ENCODE results near the gene SLC17A8.

The SLC17A8 gene

GRCh38 chr12:100442403-100442802, 85.5 kb downstream of the SLC17A8 start:
- H3K27ac ChIP-seq (ENCODE audit: extremely low read depth, low read depth, low read length), result no peak overlapping the region
- H3K36me3 ChIP-seq (ENCODE audit: control insufficient read depth in 2 of 2, insufficient read depth in 1 of 2, low read length in 2 of 2), result no peaks in the 10 kb centered on the region
- H3K4me1 ChIP-seq (ENCODE audit: control insufficient read depth, insufficient read depth, low read length), result no peaks in the 10 kb centered on the region
- TF ChIP-seq, protein P1, sequence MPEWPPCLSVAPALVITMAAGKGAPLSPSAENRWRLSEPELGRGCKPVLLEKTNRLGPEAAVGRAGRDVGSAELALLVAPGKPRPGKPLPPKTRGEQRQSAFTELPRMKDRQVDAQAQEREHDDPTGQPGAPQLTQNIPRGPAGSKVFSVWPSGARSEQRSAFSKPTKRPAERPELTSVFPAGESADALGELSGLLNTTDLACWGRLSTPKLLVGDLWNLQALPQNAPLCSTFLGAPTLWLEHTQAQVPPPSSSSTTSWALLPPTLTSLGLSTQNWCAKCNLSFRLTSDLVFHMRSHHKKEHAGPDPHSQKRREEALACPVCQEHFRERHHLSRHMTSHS (tag by site-specific recombination; IDR thresholded peaks at IDR 0.05), result no peak
- TF ChIP-seq ZNF555 (tag by site-specific recombination; conservative IDR thresholded peaks at IDR 0.05) (no peak), GLIS1 (tag by site-specific recombination; IDR thresholded peaks at IDR 0.05) (no peak), SETDB1 (IDR thresholded peaks at IDR 0.05; ENCODE audit: insufficient read length, low read length) (no peak), ZBTB26 (tag by site-specific recombination; optimal IDR thresholded peaks at IDR 0.05) (no peak)
- TF ChIP-seq, protein P2, sequence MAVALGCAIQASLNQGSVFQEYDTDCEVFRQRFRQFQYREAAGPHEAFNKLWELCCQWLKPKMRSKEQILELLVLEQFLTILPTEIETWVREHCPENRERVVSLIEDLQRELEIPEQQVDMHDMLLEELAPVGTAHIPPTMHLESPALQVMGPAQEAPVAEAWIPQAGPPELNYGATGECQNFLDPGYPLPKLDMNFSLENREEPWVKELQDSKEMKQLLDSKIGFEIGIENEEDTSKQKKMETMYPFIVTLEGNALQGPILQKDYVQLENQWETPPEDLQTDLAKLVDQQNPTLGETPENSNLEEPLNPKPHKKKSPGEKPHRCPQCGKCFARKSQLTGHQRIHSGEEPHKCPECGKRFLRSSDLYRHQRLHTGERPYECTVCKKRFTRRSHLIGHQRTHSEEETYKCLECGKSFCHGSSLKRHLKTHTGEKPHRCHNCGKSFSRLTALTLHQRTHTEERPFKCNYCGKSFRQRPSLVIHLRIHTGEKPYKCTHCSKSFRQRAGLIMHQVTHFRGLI (tag by site-specific recombination; IDR thresholded peaks at IDR 0.05), result no peak
- ChIA-PET POLR2A (no interaction called here), CTCF (interaction anchor here (0.7 to 1.1 kb wide), 2 partner anchors 14 to 37 kb away, joined by 3 to 4 read pairs; no protein-coding TSS in a partner anchor)
- H3K4me3 ChIP-seq (ENCODE audit: low read depth, low read length), result no peak overlapping the region
- no peaks in the 10 kb centered on the region for H3K9me3 ChIP-seq (ENCODE audit: control insufficient read depth, insufficient read depth, low read depth, low read length)

GRCh38 chr12:100443434-100443833, 86.6 kb downstream of the SLC17A8 start:
- H3K4me3 ChIP-seq (ENCODE audit: low read depth, low read length), result no peak overlapping the region
- CTCF ChIA-PET, result interaction anchor here (1.1 kb wide), 1 partner anchor 15 kb away, joined by 4 read pairs; no protein-coding TSS in a partner anchor
- POLR2A ChIA-PET, result no interaction called here
- no peaks in the 10 kb centered on the region for H3K9me3 ChIP-seq (ENCODE audit: control insufficient read depth, insufficient read depth, low read depth, low read length)
- no peak overlapping the region for H3K27ac ChIP-seq (ENCODE audit: extremely low read depth, low read depth, low read length)
- TF ChIP-seq SCRT1 (tag by site-specific recombination; IDR thresholded peaks at IDR 0.05; ENCODE audit: borderline replicate concordance) (no peak), SCRT2 (tag by site-specific recombination; IDR thresholded peaks at IDR 0.05) (0 out of 2 replicates have a peak, but pooled peaks have one; percentile 36)
- H3K36me3 ChIP-seq (ENCODE audit: control insufficient read depth in 2 of 2, insufficient read depth in 1 of 2, low read length in 2 of 2), result no peaks in the 10 kb centered on the region
- no peaks in the 10 kb centered on the region for H3K4me1 ChIP-seq (ENCODE audit: control insufficient read depth, insufficient read depth, low read length)

- no peak overlapping the region for H3K27ac ChIP-seq (ENCODE audit: extremely low read depth, low read depth, low read length)
- ChIA-PET CTCF (interaction anchor here (0.6 kb wide), 1 partner anchor 10 kb away, joined by 4 read pairs; no protein-coding TSS in a partner anchor), POLR2A (no interaction called here)
- H3K4me1 ChIP-seq (ENCODE audit: control insufficient read depth, insufficient read depth, low read length), result no peaks in the 10 kb centered on the region
- no peaks in the 10 kb centered on the region for H3K9me3 ChIP-seq (ENCODE audit: control insufficient read depth, insufficient read depth, low read depth, low read length)
- no peak overlapping the region for H3K4me3 ChIP-seq (ENCODE audit: low read depth, low read length)
- H3K36me3 ChIP-seq (ENCODE audit: control insufficient read depth in 2 of 2, insufficient read depth in 1 of 2, low read length in 2 of 2), result no peaks in the 10 kb centered on the region
- TF ChIP-seq ZNF19 (tag by site-specific recombination; IDR thresholded peaks at IDR 0.05; ENCODE audit: low read depth), result no peak
- TF ChIP-seq, protein P3, sequence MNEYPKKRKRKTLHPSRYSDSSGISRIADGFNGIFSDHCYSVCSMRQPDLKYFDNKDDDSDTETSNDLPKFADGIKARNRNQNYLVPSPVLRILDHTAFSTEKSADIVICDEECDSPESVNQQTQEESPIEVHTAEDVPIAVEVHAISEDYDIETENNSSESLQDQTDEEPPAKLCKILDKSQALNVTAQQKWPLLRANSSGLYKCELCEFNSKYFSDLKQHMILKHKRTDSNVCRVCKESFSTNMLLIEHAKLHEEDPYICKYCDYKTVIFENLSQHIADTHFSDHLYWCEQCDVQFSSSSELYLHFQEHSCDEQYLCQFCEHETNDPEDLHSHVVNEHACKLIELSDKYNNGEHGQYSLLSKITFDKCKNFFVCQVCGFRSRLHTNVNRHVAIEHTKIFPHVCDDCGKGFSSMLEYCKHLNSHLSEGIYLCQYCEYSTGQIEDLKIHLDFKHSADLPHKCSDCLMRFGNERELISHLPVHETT (tag by site-specific recombination; IDR thresholded peaks at IDR 0.05), result no peak
- TF ChIP-seq ZNF112 (tag by site-specific recombination; IDR thresholded peaks at IDR 0.05), result no peak
- TF ChIP-seq ZNF202 (tag by site-specific recombination; IDR thresholded peaks at IDR 0.05; ENCODE audit: borderline replicate concordance), result no peak
- no peak for TF ChIP-seq ZNF701 (tag by site-specific recombination; IDR thresholded peaks at IDR 0.05)
- no peak for TF ChIP-seq ZNF394 (tag by site-specific recombination; IDR thresholded peaks at IDR 0.05; ENCODE audit: borderline replicate concordance)
- no peak for TF ChIP-seq GLI4 (tag by site-specific recombination; IDR thresholded peaks at IDR 0.05)
- no peak for TF ChIP-seq ZNF660 (tag by site-specific recombination; IDR thresholded peaks at IDR 0.05)
- no peak for TF ChIP-seq ZNF140 (tag by site-specific recombination; IDR thresholded peaks at IDR 0.05)
- no peak for TF ChIP-seq SCRT2 (tag by site-specific recombination; IDR thresholded peaks at IDR 0.05)
- TF ChIP-seq, protein P4, sequence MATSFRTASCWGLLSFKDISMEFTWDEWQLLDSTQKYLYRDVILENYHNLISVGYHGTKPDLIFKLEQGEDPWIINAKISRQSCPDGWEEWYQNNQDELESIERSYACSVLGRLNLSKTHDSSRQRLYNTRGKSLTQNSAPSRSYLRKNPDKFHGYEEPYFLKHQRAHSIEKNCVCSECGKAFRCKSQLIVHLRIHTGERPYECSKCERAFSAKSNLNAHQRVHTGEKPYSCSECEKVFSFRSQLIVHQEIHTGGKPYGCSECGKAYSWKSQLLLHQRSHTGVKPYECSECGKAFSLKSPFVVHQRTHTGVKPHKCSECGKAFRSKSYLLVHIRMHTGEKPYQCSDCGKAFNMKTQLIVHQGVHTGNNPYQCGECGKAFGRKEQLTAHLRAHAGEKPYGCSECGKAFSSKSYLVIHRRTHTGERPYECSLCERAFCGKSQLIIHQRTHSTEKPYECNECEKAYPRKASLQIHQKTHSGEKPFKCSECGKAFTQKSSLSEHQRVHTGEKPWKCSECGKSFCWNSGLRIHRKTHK (tag by site-specific recombination; IDR thresholded peaks at IDR 0.05), result no peak
- no peak for TF ChIP-seq ZNF549 (tag by site-specific recombination; IDR thresholded peaks at IDR 0.05)
- TF ChIP-seq ZNF423 (tag by site-specific recombination; IDR thresholded peaks at IDR 0.05), result no peak
- no peak for TF ChIP-seq ZNF560 (tag by site-specific recombination; IDR thresholded peaks at IDR 0.05; ENCODE audit: borderline replicate concordance)
- TF ChIP-seq ZBTB10 (tag by site-specific recombination; IDR thresholded peaks at IDR 0.05), result no peak
Observed at GRCh38 chr12:100445081-100445481, 88.2 kb downstream of the SLC17A8 start.
